ENCODE results near the gene UTRN. TPM values are rescaled to one million over a fixed set of nuclear protein-coding genes. Genes with fewer than 3 reads are reported as not detected.

The UTRN gene
- total RNA-seq, 4 donors from 2014 or later, result 95.9 to 251 (median 139) TPM

DNA sequence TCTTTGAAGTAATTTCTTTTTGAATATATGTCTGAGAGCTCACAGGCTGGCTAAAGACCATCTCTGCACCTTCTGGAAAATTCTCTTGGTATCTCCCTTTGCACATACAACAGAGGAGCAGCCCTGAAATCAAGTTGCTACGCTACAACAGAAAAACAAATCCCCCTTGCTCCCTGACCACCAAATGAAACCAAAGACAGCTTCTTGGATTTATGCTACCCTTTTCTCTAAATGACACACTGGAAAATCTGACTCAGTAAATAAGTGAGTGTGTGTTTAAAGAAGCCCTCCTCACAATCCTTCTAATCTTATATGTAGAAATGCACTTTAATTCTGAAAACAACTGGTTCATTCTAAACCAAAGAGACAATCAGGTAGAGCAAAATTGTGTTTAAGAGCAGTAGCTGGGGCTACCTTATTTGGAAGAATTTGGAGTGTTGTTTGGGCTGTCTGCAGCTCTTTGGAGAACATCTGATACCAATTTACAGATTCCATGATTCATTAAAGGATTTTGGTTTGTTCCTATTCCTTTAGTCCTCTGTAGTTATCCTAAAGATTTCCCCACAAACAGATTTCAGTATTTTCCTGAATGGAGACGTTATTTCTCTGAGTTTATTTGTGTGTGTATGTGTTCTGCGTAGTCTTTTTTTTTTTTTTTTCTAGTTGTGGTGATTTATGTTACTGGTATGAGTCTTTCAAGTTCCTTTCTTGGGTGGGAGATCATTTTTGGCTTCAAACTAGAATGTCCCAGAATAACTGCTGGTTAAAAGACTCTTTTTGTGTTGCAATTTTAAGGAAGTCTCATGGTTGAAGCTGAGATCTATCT, 36.4 kb upstream of the UTRN start:
- peaks cover 0 to 18% (median 0%) of the 10 kb centered on the region in 3 donors for H3K9me3 ChIP-seq

DNA sequence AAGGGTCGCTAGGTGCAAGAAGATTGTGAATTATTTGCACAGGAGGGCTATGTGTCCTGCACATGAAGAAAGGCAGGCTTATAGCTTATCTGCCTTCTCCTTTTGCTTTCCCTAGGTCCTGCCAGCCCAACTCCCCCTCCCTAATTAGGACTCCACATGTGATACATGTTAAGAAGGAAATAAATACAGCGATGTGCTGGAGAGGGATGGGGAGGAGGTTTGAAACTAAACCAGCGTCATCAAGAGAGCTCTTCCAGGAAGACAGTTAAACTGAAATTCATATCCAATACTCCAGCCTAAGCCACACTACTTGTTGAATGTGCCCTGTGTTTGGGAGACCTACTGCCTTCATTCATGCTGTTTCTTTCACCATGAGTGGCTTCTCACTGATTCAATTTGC, 34.9 kb upstream of the UTRN start:
- H3K4me1 ChIP-seq, result peaks cover 0 to 4% (median 0%) of the 10 kb centered on the region in 3 donors
- peaks cover 0 to 16% (median 0%) of the 10 kb centered on the region in 3 donors for H3K9me3 ChIP-seq
- no peak overlapping the region for H3K4me3 ChIP-seq
- H3K27ac ChIP-seq, result no peak overlapping the region
- ATAC-seq, result no peak
- TF ChIP-seq POLR2A (IDR thresholded peaks at IDR 0.05) (no peak), EP300 (IDR thresholded peaks at IDR 0.05) (no peak), POLR2AphosphoS5 (IDR thresholded peaks at IDR 0.05) (no peak)
- TF ChIP-seq, protein P1, sequence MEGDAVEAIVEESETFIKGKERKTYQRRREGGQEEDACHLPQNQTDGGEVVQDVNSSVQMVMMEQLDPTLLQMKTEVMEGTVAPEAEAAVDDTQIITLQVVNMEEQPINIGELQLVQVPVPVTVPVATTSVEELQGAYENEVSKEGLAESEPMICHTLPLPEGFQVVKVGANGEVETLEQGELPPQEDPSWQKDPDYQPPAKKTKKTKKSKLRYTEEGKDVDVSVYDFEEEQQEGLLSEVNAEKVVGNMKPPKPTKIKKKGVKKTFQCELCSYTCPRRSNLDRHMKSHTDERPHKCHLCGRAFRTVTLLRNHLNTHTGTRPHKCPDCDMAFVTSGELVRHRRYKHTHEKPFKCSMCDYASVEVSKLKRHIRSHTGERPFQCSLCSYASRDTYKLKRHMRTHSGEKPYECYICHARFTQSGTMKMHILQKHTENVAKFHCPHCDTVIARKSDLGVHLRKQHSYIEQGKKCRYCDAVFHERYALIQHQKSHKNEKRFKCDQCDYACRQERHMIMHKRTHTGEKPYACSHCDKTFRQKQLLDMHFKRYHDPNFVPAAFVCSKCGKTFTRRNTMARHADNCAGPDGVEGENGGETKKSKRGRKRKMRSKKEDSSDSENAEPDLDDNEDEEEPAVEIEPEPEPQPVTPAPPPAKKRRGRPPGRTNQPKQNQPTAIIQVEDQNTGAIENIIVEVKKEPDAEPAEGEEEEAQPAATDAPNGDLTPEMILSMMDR (IDR thresholded peaks at IDR 0.05), result no peak
- 66 to 83% methylated on average over 3 of the region's 3 CpGs for WGBS, 2 donors (ENCODE audit: low coverage in 1 of 2)
- no peaks in the 10 kb centered on the region for H3K27me3 ChIP-seq
- H3K36me3 ChIP-seq, result no peaks in the 10 kb centered on the region

More for the DNA sequence above, 36.4 kb upstream of the UTRN start:
- ATAC-seq, result peak; percentile 50
- H3K36me3 ChIP-seq, result no peaks in the 10 kb centered on the region
- peak overlapping the region in 2 of 4 donors; percentile 3 to 22 for H3K27ac ChIP-seq
- no peak for TF ChIP-seq POLR2AphosphoS5 (IDR thresholded peaks at IDR 0.05)
- TF ChIP-seq, protein P1 (IDR thresholded peaks at IDR 0.05), result no peak
- TF ChIP-seq POLR2A (IDR thresholded peaks at IDR 0.05), result no peak
- no peak for TF ChIP-seq EP300 (IDR thresholded peaks at IDR 0.05)
- H3K27me3 ChIP-seq, result no peaks in the 10 kb centered on the region
- H3K4me1 ChIP-seq, result peaks cover 0 to 4% (median 0%) of the 10 kb centered on the region in 3 donors
- 21 to 86% methylated on average over 3 of the region's 3 CpGs for WGBS, 2 donors (ENCODE audit: low coverage in 1 of 2)
- no peak overlapping the region for H3K4me3 ChIP-seq

DNA sequence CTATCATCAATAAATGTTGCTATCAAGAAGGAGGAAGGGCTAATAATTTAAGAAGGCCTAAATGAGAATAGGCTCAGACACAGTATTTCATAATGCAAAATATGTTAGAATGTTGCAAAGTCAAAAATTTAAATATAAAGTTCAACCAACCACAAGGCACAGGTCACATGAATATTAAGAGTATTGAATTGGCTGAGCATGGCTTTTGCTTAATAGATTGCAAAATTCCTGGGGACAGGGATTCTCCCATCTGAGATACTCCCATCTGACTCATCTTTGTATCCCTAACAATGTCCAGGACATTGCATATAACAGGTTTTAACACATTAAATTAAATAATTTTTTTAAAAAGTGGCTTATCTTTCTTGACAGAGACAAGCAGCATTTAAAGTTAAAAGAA, 32.9 kb upstream of the UTRN start:
- ATAC-seq, result peak; percentile 75
- Histone ChIP-seq H3K4me1 (peaks cover 0 to 4% (median 0%) of the 10 kb centered on the region in 3 donors), H3K36me3 (no peaks in the 10 kb centered on the region), H3K9me3 (no peaks in the 10 kb centered on the region), H3K4me3 (no peak overlapping the region), H3K27me3 (no peaks in the 10 kb centered on the region), H3K27ac (no peak overlapping the region)
- no peak for TF ChIP-seq EP300 (IDR thresholded peaks at IDR 0.05)
- TF ChIP-seq, protein P1 (IDR thresholded peaks at IDR 0.05), result no peak
- TF ChIP-seq POLR2AphosphoS5 (IDR thresholded peaks at IDR 0.05), result no peak
- no peak for TF ChIP-seq POLR2A (IDR thresholded peaks at IDR 0.05)

DNA sequence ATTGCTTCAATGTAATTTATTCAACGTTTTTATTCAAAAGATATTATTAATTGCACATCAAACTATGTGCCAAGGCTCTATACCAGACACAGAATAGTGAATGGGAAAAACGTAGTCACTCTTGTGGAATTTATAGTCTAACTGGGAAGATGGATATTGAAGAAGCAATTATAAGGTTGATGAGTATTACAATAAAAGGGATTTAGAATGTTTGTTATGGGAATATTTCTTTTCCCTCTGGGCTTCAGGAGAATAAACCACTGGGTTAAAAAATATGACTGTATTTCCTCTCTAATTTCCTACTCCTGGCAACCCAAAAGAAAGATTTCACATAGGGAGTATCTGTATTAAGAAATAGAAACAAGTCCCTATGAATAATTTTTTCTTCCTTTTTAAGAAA, 25.1 kb upstream of the UTRN start:
- Histone ChIP-seq H3K9me3 (no peaks in the 10 kb centered on the region), H3K27me3 (no peaks in the 10 kb centered on the region), H3K4me3 (no peak overlapping the region), H3K36me3 (no peaks in the 10 kb centered on the region), H3K27ac (no peak overlapping the region), H3K4me1 (peaks cover 0 to 10% (median 3%) of the 10 kb centered on the region in 3 donors)
- WGBS, 2 donors (ENCODE audit: low coverage in 1 of 2), result 15 to 30% methylated on average over 2 of the region's 2 CpGs
- TF ChIP-seq, protein P1 (IDR thresholded peaks at IDR 0.05), result no peak
- no peak for TF ChIP-seq POLR2A (IDR thresholded peaks at IDR 0.05)
- no peak for ATAC-seq
